Esophagus squamous epithelium (tissue), 5 donors: ENCODE data around the gene CFB. TPM values are rescaled to one million over a fixed set of nuclear protein-coding genes. Genes with fewer than 3 reads are reported as not detected.
A peak's percentile ranks its signal among the peaks of the same experiment; 100 is the strongest.

Source experiments
- DNase-seq: peaks from one replicate; lab custom pipeline; 2025; lab: John Stamatoyannopoulos, UW
- H3K27ac ChIP-seq, 4 donors: fragments of 200-600 bp; sonication (generic); one replicate each; pipeline ENCODE4 v1.5.1; 2016 to 2019; ENCODE audit warnings: mild to moderate bottlenecking in 1 of 4
- H3K27me3 ChIP-seq, 4 donors: fragments of 200-600 bp; sonication (generic); 1 replicate in 3 of 4; 2 replicates in 1 of 4; pipeline versions ENCODE4 v1.5.1 to v1.6.0; 2017 to 2021; ENCODE audit warnings: antibody characterized with exemption in 1 of 4
- H3K36me3 ChIP-seq, 3 donors: fragments of 200-600 bp; sonication (generic); one replicate each; pipeline ENCODE4 v1.5.1; 2016 to 2019
- H3K4me1 ChIP-seq, 3 donors: fragments of 200-600 bp; sonication (generic); one replicate each; pipeline ENCODE4 v1.5.1; 2017 to 2019
- H3K4me3 ChIP-seq, 4 donors: fragments of 200-600 bp; sonication (generic); 1 replicate in 3 of 4; 2 replicates in 1 of 4; pipeline ENCODE4 v1.5.1; 2016 to 2019; ENCODE audit warnings: mild to moderate bottlenecking in 2 of 4, moderate library complexity in 1 of 4
- H3K9me3 ChIP-seq, 3 donors: fragments of 200-600 bp; sonication (generic); one replicate each; pipeline ENCODE4 v1.5.1; 2016 to 2019
- POLR2A ChIP-seq, 4 donors: fragments of 450-650 bp; IDR thresholded peaks; one replicate each; pipeline ENCODE4 v1.6.1; 2017; ENCODE audit warnings: antibody characterized with exemption in 4 of 4, mild to moderate bottlenecking in 4 of 4, moderate library complexity in 3 of 4
- WGBS, 2 donors: methylation state at CpG; one replicate each; pipeline ENCODE4 v1.1.5; 2018; 5-methylcytosine and 5-hydroxymethylcytosine counted together
- intact Hi-C: fragments of 100-400 bp; cut with DNase I; formaldehyde crosslinking; loops from one replicate; pipeline ENCODE4 v1.15.0; 2022
- total RNA-seq, 4 donors: library from RNA; depleted of rRNA; stranded (reverse); fragments of >200 nt; gene quantifications; one replicate each; pipeline ENCODE4 v1.1.0, GENCODE V29; 2016
- TF ChIP-seq, protein P1 (sequence below), 6 experiments: fragments of 450-650 bp in 4 of 6; fragments of 200-600 bp in 2 of 6; sonication (generic) in 2 of 6; IDR thresholded peaks; one replicate each; pipeline ENCODE4 v1.5.1; 2016 to 2019; ENCODE audit warnings: antibody characterized with exemption in 6 of 6, mild to moderate bottlenecking in 4 of 6, moderate library complexity in 4 of 6
- donor health status: DM: yes; HTN: yes; CAD: no.

CFB gene
- total RNA-seq, 4 donors from 2014 or later: 10.4 to 81.1 (median 22.4) TPM

DNA sequence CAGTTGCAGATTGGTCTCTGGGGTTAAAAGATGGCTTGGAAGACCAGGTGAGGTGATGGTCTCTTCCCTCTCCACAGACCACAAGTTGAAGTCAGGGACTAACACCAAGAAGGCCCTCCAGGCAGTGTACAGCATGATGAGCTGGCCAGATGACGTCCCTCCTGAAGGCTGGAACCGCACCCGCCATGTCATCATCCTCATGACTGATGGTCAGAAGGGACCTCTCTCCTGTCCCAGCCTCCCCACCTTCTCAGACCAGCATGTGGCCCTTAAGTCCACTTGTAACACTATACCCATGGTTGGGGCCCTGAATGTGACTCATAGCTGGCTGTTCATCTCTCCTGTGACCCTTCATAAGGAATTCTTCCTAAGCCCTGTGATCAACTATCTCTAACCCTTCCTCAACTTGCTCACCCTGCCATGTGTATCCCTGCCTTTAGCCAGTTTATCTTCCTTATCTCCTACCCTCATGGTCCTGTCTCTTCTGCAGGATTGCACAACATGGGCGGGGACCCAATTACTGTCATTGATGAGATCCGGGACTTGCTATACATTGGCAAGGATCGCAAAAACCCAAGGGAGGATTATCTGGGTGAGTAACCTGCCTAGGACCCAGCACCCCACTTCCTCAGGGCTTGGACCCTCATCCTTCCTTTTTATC, 3.0 kb downstream of the CFB start:
- TF ChIP-seq, protein P1, sequence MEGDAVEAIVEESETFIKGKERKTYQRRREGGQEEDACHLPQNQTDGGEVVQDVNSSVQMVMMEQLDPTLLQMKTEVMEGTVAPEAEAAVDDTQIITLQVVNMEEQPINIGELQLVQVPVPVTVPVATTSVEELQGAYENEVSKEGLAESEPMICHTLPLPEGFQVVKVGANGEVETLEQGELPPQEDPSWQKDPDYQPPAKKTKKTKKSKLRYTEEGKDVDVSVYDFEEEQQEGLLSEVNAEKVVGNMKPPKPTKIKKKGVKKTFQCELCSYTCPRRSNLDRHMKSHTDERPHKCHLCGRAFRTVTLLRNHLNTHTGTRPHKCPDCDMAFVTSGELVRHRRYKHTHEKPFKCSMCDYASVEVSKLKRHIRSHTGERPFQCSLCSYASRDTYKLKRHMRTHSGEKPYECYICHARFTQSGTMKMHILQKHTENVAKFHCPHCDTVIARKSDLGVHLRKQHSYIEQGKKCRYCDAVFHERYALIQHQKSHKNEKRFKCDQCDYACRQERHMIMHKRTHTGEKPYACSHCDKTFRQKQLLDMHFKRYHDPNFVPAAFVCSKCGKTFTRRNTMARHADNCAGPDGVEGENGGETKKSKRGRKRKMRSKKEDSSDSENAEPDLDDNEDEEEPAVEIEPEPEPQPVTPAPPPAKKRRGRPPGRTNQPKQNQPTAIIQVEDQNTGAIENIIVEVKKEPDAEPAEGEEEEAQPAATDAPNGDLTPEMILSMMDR (IDR thresholded peaks at IDR 0.05): no peak
- TF ChIP-seq POLR2A (IDR thresholded peaks at IDR 0.05): no peak
- Histone ChIP-seq H3K27ac (no peak overlapping the region), H3K4me3 (no peak overlapping the region), H3K9me3 (no peaks in the 10 kb centered on the region), H3K4me1 (peaks cover 9 to 29% (median 23%) of the 10 kb centered on the region in 3 donors), H3K36me3 (peaks cover 10 to 37% (median 12%) of the 10 kb centered on the region in 3 donors), H3K27me3 (no peaks in the 10 kb centered on the region)
- WGBS, 2 donors: 59 to 68% methylated on average over 5 to 6 of the region's 6 CpGs
- intact Hi-C loops: no loop called here
- DNase-seq: no peak

GRCh38 chr6:31949926-31950548, 4.1 kb downstream of the CFB start:
- Histone ChIP-seq H3K4me3 (no peak overlapping the region), H3K27ac (no peak overlapping the region), H3K4me1 (peaks cover 6 to 23% (median 16%) of the 10 kb centered on the region in 3 donors), H3K9me3 (no peaks in the 10 kb centered on the region), H3K27me3 (no peaks in the 10 kb centered on the region), H3K36me3 (peaks cover 12 to 49% (median 19%) of the 10 kb centered on the region in 3 donors)
- 84 to 87% methylated on average over 6 to 7 of the region's 7 CpGs for WGBS, 2 donors
- DNase-seq: no peak
- no peak for TF ChIP-seq POLR2A (IDR thresholded peaks at IDR 0.05)
- TF ChIP-seq, protein P1 (IDR thresholded peaks at IDR 0.05): no peak
- intact Hi-C loops: loop anchor here (5.0 kb wide), 1 partner anchor 48 kb away; the partner anchor contains the start of gene ZBTB12

DNA sequence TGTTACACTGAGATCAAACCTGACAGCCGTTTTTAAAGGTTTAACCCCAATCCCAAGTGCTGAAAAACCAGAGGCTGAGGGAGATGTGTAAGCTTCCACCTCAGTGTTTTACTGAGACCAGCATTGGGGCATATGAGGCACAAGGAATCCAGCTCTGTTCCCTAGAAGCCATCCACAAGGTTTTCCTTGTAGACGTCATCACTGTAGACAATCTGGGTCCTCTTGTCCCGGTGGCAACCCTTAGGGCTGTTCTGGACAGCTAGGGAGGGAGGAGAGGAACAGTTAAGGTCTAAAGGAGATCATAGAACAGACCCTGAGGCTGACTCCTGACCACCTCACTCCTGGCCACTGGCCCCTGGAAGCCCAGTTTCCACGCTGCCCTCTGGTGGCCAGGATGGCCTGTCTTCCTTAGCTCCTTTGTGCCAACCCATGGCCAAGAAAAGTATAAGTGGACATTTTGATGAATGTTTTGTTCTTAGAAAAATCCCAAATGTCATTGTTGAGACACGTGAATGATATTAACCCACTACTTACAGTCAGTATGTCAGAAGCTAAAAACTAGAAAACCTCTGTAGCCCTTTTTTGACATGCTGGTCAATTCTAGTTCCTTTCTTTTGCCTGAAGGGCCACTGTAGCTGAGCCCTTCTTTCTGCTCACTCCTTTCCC, 6.4 kb downstream of the CFB start:
- peaks cover 12 to 71% (median 38%) of the 10 kb centered on the region in 3 donors for H3K36me3 ChIP-seq
- TF ChIP-seq POLR2A (IDR thresholded peaks at IDR 0.05): no peak
- TF ChIP-seq, protein P1 (IDR thresholded peaks at IDR 0.05): peak in 5 of 6 experiments; percentile 56 to 73 (median 61)
- 38 to 51% methylated on average over 5 of the region's 5 CpGs for WGBS, 2 donors
- no peaks in the 10 kb centered on the region for H3K27me3 ChIP-seq
- intact Hi-C loops: loop anchor here (5.0 kb wide), 1 partner anchor 50 kb away; the partner anchor contains the start of gene ZBTB12
- no peaks in the 10 kb centered on the region for H3K9me3 ChIP-seq
- H3K4me3 ChIP-seq: no peak overlapping the region
- peak overlapping the region in 2 of 4 donors; percentile 2 to 50 for H3K27ac ChIP-seq
- DNase-seq: no peak
- H3K4me1 ChIP-seq: peaks cover 0 to 2% (median 0%) of the 10 kb centered on the region in 3 donors

DNA sequence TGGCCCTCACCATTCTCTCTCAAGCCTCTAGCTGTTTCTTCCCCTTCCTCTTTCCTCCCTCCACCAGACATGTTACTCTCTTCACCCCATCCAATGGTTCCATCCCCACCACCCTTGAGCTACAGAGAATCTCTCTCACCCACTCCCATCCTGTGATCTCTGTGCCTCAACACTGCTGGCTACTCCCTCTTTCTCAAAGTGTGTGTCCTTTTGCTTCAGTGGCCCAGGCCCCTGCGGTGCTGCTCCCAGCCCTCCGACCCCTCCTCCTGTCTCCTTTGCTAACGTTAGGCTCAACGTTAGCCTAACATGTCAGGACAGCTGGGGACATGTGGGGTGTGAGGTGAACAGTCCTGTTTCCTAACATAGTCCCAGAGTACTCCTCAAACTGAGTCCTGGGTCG, 7.0 kb downstream of the CFB start:
- WGBS, 2 donors: 48 to 59% methylated on average over 5 of the region's 5 CpGs
- Histone ChIP-seq H3K36me3 (peaks cover 12 to 73% (median 38%) of the 10 kb centered on the region in 3 donors), H3K27ac (peak overlapping the region in 2 of 4 donors; percentile 2 to 50), H3K4me1 (peaks cover 3 to 8% (median 4%) of the 10 kb centered on the region in 3 donors), H3K9me3 (no peaks in the 10 kb centered on the region), H3K27me3 (no peaks in the 10 kb centered on the region), H3K4me3 (no peak overlapping the region)
- DNase-seq: no peak
- no peak for TF ChIP-seq POLR2A (IDR thresholded peaks at IDR 0.05)
- TF ChIP-seq, protein P1 (IDR thresholded peaks at IDR 0.05): no peak
- intact Hi-C loops: loop anchor here (5.0 kb wide), 1 partner anchor 51 kb away; the partner anchor contains the start of gene ZBTB12
